EH (cell line): Measurements from ENCODE around the gene VPS35L.
"Not testable (repeated sequence)": the region's sequence is repeated elsewhere in the genome, so short reads cannot be mapped to it uniquely, and the experiment has no call there.

ENCODE experiments used
- DNase-seq: peaks from one replicate; pipeline ENCODE4 v3.0.0-alpha.2; 2015; ENCODE audit warnings: low read depth

VPS35L gene

GRCh38 chr16:19532601-19533000 is 22.9 kb upstream of the VPS35L start:
- DNase-seq, result no peak

DNA sequence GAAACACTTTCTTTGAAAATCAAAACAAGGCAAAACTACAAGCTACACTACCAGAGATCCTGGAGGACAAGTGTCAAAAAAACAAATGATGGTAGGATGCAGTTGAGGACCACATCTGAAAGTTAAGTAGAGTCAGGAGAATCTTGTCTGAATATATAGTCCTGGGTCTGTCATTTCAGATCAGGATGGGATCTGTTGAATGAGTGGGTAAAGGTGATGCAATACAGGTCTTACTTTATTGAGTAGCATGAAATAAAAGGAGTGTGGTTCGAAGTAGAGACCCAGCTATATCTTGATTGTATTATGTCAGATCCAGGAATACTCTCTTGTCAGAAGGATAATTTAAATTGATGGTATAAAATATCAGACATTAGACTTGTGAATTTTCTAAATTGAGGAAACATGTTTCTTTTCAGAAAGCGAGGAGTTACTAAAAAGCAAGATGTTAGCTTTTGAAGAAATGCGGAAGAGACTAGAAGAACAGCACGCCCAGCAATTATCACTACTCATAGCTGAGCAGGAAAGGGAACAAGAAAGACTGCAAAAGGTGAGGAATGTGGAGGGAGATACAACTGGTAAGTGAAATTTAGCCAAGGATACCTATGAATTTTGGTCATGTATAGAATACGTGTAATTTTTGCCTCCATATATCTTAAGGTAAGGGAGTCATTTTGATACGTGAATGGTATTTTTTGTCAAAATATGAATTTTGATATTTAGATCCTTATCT is 15.1 kb upstream of the VPS35L start:
- no peak for DNase-seq

DNA sequence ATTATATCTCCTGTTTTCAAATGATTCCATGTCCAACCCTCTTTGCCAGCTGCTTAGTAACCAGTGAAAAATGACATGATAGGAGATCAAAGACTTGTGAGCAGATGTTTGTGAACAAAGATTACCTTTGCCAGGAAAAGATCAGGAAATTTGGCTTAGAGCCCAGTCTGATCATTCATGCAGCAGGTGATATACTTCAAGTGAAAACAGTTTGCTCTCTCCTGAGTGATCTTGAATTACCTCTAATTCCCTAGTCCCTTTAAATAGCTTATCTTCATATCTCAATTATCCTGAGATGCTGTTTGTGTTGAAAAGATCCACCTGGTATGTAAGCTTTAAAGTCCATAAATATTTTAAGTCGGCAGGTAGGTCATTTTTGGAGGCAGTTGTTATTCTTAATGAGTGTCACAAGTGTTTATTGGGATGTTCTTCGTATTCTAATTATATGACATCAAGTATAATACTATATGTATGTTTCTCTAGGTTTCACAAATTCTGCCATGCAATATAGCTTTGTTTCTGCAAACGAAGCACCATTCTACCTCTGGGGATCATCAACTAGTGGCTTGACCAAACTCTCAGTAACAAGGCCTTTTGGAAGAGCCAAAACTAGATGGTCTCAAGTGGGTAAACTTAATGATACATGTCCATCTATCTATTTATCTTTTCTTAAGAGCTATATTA is 13.2 kb upstream of the VPS35L start:
- no peak for DNase-seq

GRCh38 chr16:19543278-19543996 is 12.1 kb upstream of the VPS35L start:
- DNase-seq, result not testable (repeated sequence)

- no peak for DNase-seq
Measured at GRCh38 chr16:19548144-19548543, 7.4 kb upstream of the VPS35L start.

GRCh38 chr16:19549673-19550072 is 5.8 kb upstream of the VPS35L start:
- no peak for DNase-seq

DNA sequence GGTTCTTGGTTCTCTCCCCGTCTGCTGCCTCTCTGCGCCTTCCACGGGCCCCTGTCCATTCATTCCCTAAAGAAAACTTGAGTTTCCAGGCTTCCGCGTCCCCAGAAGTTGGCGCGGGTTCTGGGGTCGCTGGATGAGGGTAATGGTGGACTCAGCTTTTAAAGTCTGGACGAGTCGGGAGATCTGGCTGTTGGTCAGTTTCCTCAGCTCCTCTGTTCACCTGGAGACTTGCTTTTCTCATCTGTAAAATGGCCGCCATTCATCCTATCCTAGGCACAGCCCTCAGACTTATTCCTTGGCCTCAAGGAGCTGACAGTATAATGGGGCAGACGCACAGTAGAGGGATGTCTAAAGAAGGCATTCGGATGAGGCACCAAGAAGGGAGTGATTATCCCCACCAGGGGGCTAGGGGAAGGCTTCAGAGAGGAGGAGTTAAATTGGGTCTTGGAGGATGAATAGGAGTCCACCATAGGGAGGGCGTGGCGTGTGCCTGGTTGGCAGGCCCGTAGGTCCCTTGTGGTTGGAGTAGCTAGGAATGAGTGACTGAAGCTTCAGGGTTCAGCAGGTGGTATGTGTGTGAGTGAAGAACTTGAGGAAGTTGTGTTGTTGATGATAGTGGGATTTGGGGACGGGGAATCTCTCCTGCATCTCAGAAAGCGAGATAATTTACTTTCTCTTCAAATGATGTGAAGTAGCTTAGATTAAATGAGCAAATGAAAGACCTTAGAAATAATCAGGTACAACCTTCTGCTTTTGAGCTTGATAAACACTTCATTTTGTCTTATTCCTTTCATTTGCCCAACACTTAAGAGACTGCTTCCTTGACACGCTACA is 652 bp downstream of the VPS35L start:
- DNase-seq, result peak; percentile 42

GRCh38 chr16:19559242-19559910 is 3.9 kb downstream of the VPS35L start:
- peak; percentile 68 for DNase-seq

GRCh38 chr16:19560078-19560477 is 4.6 kb downstream of the VPS35L start:
- DNase-seq, result no peak

- no peak for DNase-seq
Measured at GRCh38 chr16:19563377-19563776, 7.9 kb downstream of the VPS35L start.

GRCh38 chr16:19566362-19566761 is 10.9 kb downstream of the VPS35L start:
- DNase-seq, result no peak

DNA sequence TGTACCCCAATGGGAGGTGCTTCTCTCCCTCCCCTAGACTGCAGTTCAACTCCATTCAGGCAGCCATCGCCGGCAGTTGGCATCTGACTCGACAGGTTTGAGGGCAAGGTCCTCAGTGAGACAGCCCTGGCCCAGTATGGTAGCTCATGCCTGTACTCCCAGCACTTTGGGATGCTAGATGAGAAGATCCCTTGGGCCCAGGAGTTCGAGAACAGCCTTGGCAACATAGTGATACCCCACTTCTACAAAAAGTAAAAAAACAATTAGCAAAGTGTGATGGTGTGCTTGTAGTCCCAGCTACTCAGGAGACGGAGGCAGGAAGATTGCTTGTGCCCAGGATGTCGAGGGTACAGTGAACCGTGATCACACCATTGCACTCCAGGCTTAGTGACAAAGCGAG is 12.1 kb downstream of the VPS35L start:
- DNase-seq, result no peak

DNA sequence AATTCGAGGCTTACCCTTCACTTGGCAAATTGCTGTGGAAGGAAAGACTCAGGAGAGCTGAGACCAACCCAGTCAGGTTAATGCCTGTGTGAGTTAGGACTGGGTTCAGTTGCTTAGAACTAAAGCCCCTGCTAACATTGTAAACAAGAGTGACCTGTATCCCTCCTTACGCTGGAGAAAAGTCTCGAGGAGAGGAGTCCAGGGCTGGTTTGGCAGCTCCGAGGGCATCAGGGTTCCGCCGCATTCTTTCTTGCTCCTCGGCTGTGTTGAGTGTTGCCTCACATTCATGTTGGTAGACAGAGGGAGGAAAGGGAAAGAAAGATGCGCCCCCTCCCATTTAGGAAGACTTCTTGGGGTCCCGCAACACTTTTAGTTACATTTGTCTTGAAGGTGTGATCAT is 18.5 kb downstream of the VPS35L start:
- no peak for DNase-seq

DNA sequence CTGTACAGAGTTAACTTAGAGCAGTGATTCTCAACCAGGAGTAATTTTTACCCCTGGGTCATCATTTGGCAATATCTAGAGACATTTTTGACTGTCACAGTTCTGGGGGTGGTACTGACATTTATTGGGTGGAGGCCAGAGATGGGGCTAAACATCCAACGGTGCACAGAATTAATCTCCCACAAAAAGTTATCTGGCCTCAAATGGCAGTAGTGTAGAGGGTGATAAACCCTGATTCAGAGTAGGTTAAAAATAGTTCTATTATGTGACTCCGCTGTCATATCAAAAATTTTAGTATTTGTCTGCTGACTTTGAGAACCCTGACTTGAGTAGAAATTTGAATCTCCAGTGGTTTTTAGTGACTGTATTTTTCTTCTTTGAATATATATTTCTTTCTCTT is 19.1 kb downstream of the VPS35L start:
- no peak for DNase-seq

DNA sequence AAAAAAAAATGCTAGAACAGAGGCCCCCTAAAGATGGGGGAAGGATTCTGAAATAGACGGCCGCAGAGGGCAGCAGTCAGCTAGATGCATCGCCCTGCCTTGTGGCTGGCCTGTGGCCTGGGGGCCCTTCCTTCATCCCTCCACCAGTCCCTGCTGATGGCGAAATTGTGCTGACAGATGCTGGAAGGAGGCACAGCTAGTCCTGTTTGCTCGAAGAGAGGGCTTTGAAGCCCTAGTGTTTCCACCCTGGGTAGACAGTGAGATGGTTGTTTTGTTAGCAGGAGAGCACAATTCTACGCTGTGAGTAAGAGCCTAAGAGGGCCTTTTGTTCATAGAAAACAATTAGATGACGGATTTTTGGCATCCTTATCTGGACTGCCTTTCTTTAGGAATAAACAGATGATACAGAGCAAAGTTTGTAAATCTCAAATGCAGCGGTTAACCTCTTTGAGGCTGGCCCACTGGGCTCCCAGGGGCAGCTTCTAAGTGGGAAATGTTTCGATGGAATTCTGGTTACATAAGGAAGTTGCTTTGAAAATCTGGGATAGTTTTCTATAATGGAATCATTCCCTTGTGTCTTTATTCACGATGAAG is 23.0 kb downstream of the VPS35L start:
- DNase-seq, result no peak

DNA sequence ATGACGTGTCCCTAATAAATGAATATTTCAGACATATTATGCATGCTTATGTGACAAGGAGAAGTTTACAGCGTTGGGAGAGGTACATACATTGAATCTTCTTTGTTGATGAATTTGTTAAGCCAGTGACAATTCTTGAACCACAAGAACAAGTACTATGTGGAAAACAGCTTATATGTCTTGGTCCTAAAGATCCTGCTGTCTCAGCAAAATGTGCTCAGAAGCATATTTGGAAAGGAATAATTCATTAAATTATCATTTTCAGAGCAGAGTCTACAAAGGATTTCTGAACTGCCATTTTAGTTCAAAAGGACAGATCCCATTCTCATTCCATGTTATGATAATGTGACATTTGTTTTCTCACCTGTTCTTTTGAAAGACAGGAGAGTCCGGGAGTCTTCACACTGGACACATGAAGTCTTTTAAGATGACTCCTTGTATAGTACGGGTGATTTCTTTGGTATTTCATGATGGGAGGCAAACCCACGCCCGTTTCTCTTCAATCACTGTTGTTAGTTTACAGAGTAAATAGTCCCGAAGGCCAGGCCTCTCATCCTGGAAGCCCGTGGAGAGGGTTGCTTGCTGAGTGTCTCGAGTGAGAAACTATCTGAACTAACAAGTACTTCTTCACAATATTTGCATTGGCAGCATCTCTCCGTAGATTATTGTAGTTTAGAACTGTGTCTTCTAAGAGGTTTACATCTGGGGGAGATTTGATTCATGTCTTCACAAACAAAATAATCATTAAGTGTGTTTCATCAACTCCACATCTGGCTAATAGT is 26.7 kb downstream of the VPS35L start:
- DNase-seq, result no peak

- DNase-seq, result peak; percentile 57
Measured at GRCh38 chr16:19583665-19584300, 28.3 kb downstream of the VPS35L start.

DNA sequence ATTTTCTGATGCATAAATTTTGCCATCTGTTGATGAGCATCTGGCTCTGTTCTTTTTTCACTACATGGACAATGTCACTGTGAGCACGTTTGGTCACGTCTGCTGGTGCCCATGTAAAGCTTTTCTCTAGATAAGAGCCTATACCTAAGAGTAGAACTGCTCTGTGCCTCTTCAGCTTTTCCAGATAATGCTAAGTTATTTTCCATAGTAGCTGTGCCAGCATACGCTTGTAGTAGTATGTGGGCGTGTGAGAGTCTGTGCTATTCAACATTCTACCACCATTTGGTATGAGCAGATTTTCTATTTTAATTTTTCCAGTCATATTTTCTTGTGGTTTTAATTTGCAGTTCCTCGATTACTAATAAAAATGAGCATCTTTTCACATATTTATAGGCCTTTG is 33.2 kb downstream of the VPS35L start:
- DNase-seq, result no peak

DNA sequence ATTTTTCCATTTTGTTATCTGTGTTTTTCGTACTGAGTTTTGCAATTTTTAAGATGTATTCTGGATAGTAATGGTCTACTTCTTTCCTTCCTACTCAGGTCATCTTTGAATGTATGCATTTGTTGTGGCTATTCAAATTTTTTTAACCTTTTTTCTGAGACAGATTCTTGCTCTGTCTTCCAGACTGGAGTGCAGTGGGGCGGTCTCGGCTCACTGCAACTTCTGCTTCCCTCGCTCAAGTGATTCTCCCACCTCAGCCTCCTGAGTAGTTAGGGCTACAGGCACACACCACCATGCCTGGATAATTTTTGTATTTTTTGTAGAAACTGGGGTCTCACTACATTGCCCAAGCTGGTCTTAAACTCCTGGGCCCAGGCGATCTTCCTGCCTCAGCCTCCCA is 33.6 kb downstream of the VPS35L start:
- DNase-seq, result no peak

DNA sequence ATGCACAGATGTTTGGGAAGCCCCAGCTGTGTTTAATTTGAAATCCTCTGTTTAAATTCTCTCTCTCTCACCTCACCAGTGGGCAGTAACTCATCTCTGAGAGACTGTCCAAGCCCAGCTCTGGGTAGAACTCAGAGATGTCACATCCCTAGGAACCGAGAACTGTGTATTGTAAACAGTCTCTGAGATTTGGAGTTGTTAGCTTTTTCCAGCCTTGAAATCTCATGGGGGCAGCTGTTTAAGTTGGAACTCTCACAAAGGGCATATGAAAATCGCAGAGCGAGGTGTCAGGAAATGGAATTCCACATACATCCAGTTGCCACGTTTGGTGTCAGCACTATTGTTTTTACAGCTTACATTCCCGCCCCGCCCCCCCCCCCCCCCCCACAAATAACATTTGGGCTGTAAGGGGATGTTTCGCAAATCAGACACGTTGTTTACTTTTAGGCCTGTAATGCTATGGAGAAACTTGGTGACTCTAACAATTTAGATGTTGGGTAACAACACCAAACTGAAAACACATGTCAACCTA is 34.3 kb downstream of the VPS35L start:
- peak; percentile 63 for DNase-seq
